Measurements from ENCODE around the gene LYZ.

DNA sequence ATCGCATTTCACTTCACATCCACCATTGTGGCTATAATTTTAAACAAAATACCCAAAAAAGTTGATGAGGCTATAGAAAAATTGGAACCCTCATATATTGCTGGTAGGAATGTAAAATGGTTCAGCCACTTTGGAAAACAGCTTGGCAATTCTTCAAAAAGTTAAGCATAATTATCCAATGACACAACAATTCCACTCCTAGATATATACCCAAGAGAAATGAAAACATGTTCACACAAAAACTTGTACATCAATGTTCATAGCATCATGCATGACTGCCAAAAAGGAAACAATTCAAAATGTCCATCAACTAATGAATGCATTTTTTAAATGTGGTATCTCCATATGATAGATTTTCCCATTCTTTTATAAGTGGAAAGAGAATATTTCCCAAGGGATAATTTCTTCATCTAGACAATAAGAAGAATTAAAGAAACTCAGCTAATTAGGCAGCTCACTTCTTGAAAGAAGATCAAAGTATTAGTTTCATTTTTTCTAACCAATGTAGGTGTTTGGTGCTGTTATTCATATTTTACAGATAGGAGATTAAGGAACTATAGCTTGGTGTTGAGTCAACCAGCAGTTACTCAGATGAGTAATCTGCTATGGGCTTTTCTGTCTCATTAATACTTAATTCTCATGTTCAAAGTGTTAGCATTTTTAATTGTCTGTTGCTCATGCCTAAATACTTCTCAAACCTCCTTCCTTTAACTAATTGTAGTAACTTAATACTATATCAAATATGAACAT is 44.2 kb downstream of the LYZ start:
- TF ChIP-seq, protein P1, sequence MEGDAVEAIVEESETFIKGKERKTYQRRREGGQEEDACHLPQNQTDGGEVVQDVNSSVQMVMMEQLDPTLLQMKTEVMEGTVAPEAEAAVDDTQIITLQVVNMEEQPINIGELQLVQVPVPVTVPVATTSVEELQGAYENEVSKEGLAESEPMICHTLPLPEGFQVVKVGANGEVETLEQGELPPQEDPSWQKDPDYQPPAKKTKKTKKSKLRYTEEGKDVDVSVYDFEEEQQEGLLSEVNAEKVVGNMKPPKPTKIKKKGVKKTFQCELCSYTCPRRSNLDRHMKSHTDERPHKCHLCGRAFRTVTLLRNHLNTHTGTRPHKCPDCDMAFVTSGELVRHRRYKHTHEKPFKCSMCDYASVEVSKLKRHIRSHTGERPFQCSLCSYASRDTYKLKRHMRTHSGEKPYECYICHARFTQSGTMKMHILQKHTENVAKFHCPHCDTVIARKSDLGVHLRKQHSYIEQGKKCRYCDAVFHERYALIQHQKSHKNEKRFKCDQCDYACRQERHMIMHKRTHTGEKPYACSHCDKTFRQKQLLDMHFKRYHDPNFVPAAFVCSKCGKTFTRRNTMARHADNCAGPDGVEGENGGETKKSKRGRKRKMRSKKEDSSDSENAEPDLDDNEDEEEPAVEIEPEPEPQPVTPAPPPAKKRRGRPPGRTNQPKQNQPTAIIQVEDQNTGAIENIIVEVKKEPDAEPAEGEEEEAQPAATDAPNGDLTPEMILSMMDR (IDR thresholded peaks at IDR 0.05), result no peak
- TF ChIP-seq POLR2A (IDR thresholded peaks at IDR 0.05) (no peak), EP300 (IDR thresholded peaks at IDR 0.05) (no peak)
